IMR-90 (cell line): Measurements from ENCODE around the gene SLC12A6. TPM values are rescaled to one million over a fixed set of nuclear protein-coding genes. Genes with fewer than 3 reads are reported as not detected.

Experiments
- ATAC-seq: fragments of 200-7000 bp; cut with Tn5 transposase; 2 replicates; pipeline ENCODE4 v1.9.1; 2020; ENCODE audit warnings: low read depth, mild to moderate bottlenecking, moderate library complexity
- BruUV-seq: library from RNA; stranded (reverse); fragments of 400-500 nt; replicated peaks from 2 replicates; lab custom pipeline; 2021; lab: Mats Ljungman, UMichigan
- CTCF ChIA-PET: fragments of 300-600 bp; formaldehyde crosslinking; extraction: SDS; loops from one replicate; lab custom pipeline; 2021; ENCODE audit warnings: antibody characterized with exemption; lab: Yijun Ruan, JAX
- POLR2A ChIA-PET: fragments of 300-600 bp; sonication (Branson Sonifier 250); formaldehyde crosslinking; loops from one replicate; lab custom pipeline; 2022; ENCODE audit warnings: antibody characterized with exemption; ENCODE audit not compliant: unreplicated experiment; lab: Charles Lee
- DNase-seq: peaks from one replicate; pipeline ENCODE4 v3.0.0; 2013
- H2AFZ ChIP-seq: replicated peaks from 2 replicates; pipeline ENCODE3; 2013; ENCODE audit warnings: low read length, mild to moderate bottlenecking; ENCODE audit not compliant: poor library complexity
- H2AK5ac ChIP-seq: 2 replicates; pipeline ENCODE4 v1.6.1; 2013; ENCODE audit warnings: low read depth, low read length, inconsistent platforms
- H2AK9ac ChIP-seq: replicated peaks from 2 replicates; pipeline ENCODE3; 2013; ENCODE audit warnings: mild to moderate bottlenecking, low read depth, low read length, moderate library complexity; ENCODE audit not compliant: poor library complexity
- H2BK120ac ChIP-seq: 2 replicates; pipeline ENCODE4 v1.6.1; 2013; ENCODE audit warnings: low read depth, low read length, inconsistent platforms
- H2BK15ac ChIP-seq: 3 replicates; pipeline ENCODE4 v1.6.1; 2013; ENCODE audit warnings: low read depth, low read length, inconsistent platforms
- H2BK20ac ChIP-seq: 2 replicates; pipeline ENCODE4 v1.6.1; 2013; ENCODE audit warnings: low read depth, mild to moderate bottlenecking, inconsistent platforms, low read length, moderate library complexity
- H2BK5ac ChIP-seq: 2 replicates; pipeline ENCODE4 v1.6.1; 2013; ENCODE audit warnings: mild to moderate bottlenecking, low read depth, low read length, inconsistent platforms; ENCODE audit not compliant: poor library complexity, severe bottlenecking
- H3K14ac ChIP-seq: replicated peaks from 2 replicates; pipeline ENCODE4 v1.6.1; 2013; ENCODE audit warnings: low read depth, low read length, inconsistent platforms
- H3K18ac ChIP-seq: 2 replicates; pipeline ENCODE4 v1.6.1; 2013; ENCODE audit warnings: low read depth, low read length, control low read depth
- H3K23ac ChIP-seq: 2 replicates; pipeline ENCODE4 v1.6.1; 2013; ENCODE audit warnings: low read depth, low read length, inconsistent platforms
- H3K27ac ChIP-seq: 2 replicates; pipeline ENCODE4 v1.5.1; 2013; ENCODE audit warnings: mild to moderate bottlenecking, control low read depth, low read length; ENCODE audit not compliant: insufficient read depth
- H3K27me3 ChIP-seq: 2 replicates; pipeline ENCODE4 v1.6.1; 2013; ENCODE audit warnings: low read length; ENCODE audit not compliant: control insufficient read depth, insufficient read depth
- H3K36me3 ChIP-seq: 2 replicates; pipeline ENCODE4 v1.6.1; 2013; ENCODE audit warnings: low read length, mixed read lengths; ENCODE audit not compliant: control insufficient read depth, insufficient read depth
- H3K4ac ChIP-seq: 2 replicates; pipeline ENCODE4 v1.6.1; 2013; ENCODE audit warnings: low read depth, low read length, inconsistent platforms
- H3K4me1 ChIP-seq: 2 replicates; pipeline ENCODE4 v1.6.1; 2013; ENCODE audit warnings: low read length, mixed read lengths; ENCODE audit not compliant: control insufficient read depth, insufficient read depth
- H3K4me2 ChIP-seq: 2 replicates; pipeline ENCODE4 v1.6.1; 2013; ENCODE audit warnings: low read depth, mild to moderate bottlenecking, control low read depth, low read length, moderate library complexity
- H3K4me3 ChIP-seq: 2 replicates; pipeline ENCODE4 v1.5.1; 2013; ENCODE audit warnings: low read depth, mild to moderate bottlenecking, control low read depth, low read length, moderate library complexity; ENCODE audit not compliant: insufficient read depth
- H3K56ac ChIP-seq: 2 replicates; pipeline ENCODE4 v1.6.1; 2013; ENCODE audit warnings: low read length, inconsistent platforms; ENCODE audit not compliant: insufficient read depth; ENCODE audit errors: extremely low read depth
- H3K79me1 ChIP-seq, 2 experiments: 2 replicates each; pipeline ENCODE4 v1.6.1; 2013; ENCODE audit warnings: low read length in 2 of 2, inconsistent platforms in 1 of 2, low read depth in 1 of 2
- H3K9ac ChIP-seq: 2 replicates; pipeline ENCODE4 v1.6.1; 2013; ENCODE audit warnings: low read depth, low read length, control low read depth
- H3K9me1 ChIP-seq: 2 replicates; pipeline ENCODE4 v1.6.1; 2013; ENCODE audit warnings: low read length, inconsistent platforms; ENCODE audit not compliant: insufficient read depth
- H3K9me3 ChIP-seq: 2 replicates; pipeline ENCODE4 v1.6.1; 2013; ENCODE audit warnings: low read length; ENCODE audit not compliant: control insufficient read depth, insufficient read depth
- H4K20me1 ChIP-seq: 2 replicates; pipeline ENCODE4 v1.6.1; 2013; ENCODE audit warnings: low read length, inconsistent platforms; ENCODE audit not compliant: insufficient read depth
- H4K5ac ChIP-seq: 2 replicates; pipeline ENCODE4 v1.6.1; 2013; ENCODE audit warnings: mild to moderate bottlenecking, low read depth, low read length, control low read depth
- H4K8ac ChIP-seq, 2 experiments: 2 replicates each; pipeline ENCODE4 v1.6.1; 2013; ENCODE audit warnings: low read depth in 2 of 2, low read length in 2 of 2, control low read depth in 1 of 2, inconsistent platforms in 1 of 2
- H4K91ac ChIP-seq: 2 replicates; pipeline ENCODE4 v1.6.1; 2013; ENCODE audit warnings: low read depth, low read length, inconsistent platforms; ENCODE audit not compliant: insufficient read depth
- BHLHE40 ChIP-seq: fragments of 150-350 bp; IDR thresholded peaks from 2 replicates; pipeline ENCODE4 v1.6.1; 2016; ENCODE audit warnings: mild to moderate bottlenecking, low read depth, low read length
- CEBPB ChIP-seq: IDR thresholded peaks from 2 replicates; pipeline ENCODE4 v1.6.1; 2012; ENCODE audit warnings: low read depth, low read length, improper control_type of control experiment
- CHD1 ChIP-seq: IDR thresholded peaks from 2 replicates; pipeline ENCODE4 v1.6.1; 2012; ENCODE audit warnings: low read depth, low read length, improper control_type of control experiment
- ELK1 ChIP-seq: fragments of 150-350 bp; IDR thresholded peaks from 2 replicates; pipeline ENCODE4 v1.6.1; 2016; ENCODE audit warnings: low read depth, mild to moderate bottlenecking, low read length, moderate library complexity, borderline replicate concordance
- FOS ChIP-seq: fragments of 150-350 bp; IDR thresholded peaks from 2 replicates; pipeline ENCODE4 v1.6.1; 2016; ENCODE audit warnings: low read depth, low read length
- MAFK ChIP-seq: IDR thresholded peaks from 2 replicates; pipeline ENCODE4 v1.6.1; 2012; ENCODE audit warnings: low read depth, low read length, improper control_type of control experiment
- MAZ ChIP-seq: IDR thresholded peaks from 2 replicates; pipeline ENCODE4 v1.6.1; 2012; ENCODE audit warnings: low read depth, mild to moderate bottlenecking, low read length, improper control_type of control experiment, moderate library complexity, borderline replicate concordance
- MXI1 ChIP-seq: IDR thresholded peaks from 2 replicates; pipeline ENCODE4 v1.6.1; 2012; ENCODE audit warnings: low read depth, mild to moderate bottlenecking, low read length, moderate library complexity, borderline replicate concordance
- NFE2L2 ChIP-seq: fragments of 150-350 bp; IDR thresholded peaks from 2 replicates; pipeline ENCODE4 v1.6.1; 2016; ENCODE audit warnings: low read depth, mild to moderate bottlenecking, low read length
- POLR2A ChIP-seq: IDR thresholded peaks from 2 replicates; pipeline ENCODE4 v1.6.1; 2012; ENCODE audit warnings: mild to moderate bottlenecking, low read depth, low read length
- RAD21 ChIP-seq: IDR thresholded peaks from 2 replicates; pipeline ENCODE4 v1.6.1; 2012; ENCODE audit warnings: low read length, improper control_type of control experiment
- RCOR1 ChIP-seq: IDR thresholded peaks from 2 replicates; pipeline ENCODE4 v1.6.1; 2012; ENCODE audit warnings: mild to moderate bottlenecking, low read length, improper control_type of control experiment; ENCODE audit not compliant: insufficient replicate concordance
- RFX5 ChIP-seq: IDR thresholded peaks from 2 replicates; pipeline ENCODE4 v1.8.0; 2012; ENCODE audit warnings: low read depth, mild to moderate bottlenecking, low read length, moderate library complexity
- SMC3 ChIP-seq: fragments of 150-350 bp; IDR thresholded peaks from 2 replicates; pipeline ENCODE4 v1.6.1; 2016; ENCODE audit warnings: low read depth, mild to moderate bottlenecking, antibody characterized with exemption, low read length, moderate library complexity
- WGBS, 2 experiments: methylation state at CpG; one replicate each; pipeline versions ENCODE4 v1.1.5 to v1.1.7; 2013; ENCODE audit warnings: missing lambda C conversion rate in 2 of 2; ENCODE audit not compliant: insufficient read length in 1 of 2; ENCODE audit errors: extremely low coverage in 2 of 2; 5-methylcytosine and 5-hydroxymethylcytosine counted together
- dilution Hi-C: fragments of 300-500 bp; cut with HindIII; formaldehyde crosslinking; loops from one replicate; pipeline ENCODE4 v1.14.3; 2018; ENCODE audit warnings: low sequenced_read_pairs; ENCODE audit not compliant: unreplicated experiment
- in situ Hi-C: fragments of 300-500 bp; cut with MboI; formaldehyde crosslinking; loops from 3 replicates; pipeline ENCODE4 v1.14.3; 2019; ENCODE audit warnings: low sequenced_read_pairs, inconsistent platforms, mixed read lengths
- intact Hi-C: fragments of 100-400 bp; cut with micrococcal nuclease; formaldehyde crosslinking; loops from 2 replicates; pipeline ENCODE4 v1.10.0; 2022
- polyA plus RNA-seq, 3 experiments: library from polyadenylated mRNA; depleted of rRNA; stranded (reverse); fragments of >200 nt; gene quantifications; 2 replicates each; pipeline ENCODE4 v1.2.3, GENCODE V29; 2012; ENCODE audit warnings: low replicate concordance in 1 of 3
- total RNA-seq: library from RNA; depleted of rRNA; stranded (reverse); fragments of >200 nt; gene quantifications from 2 replicates; pipeline ENCODE4 v1.2.3, GENCODE V29; 2012
- TF ChIP-seq, protein P1 (sequence below): fragments of 150-350 bp; IDR thresholded peaks from 2 replicates; pipeline ENCODE4 v1.6.1; 2017; ENCODE audit warnings: mild to moderate bottlenecking, antibody characterized with exemption, low read length, low read depth
- TF ChIP-seq, protein P2 (sequence below): conservative IDR thresholded peaks from 2 replicates; pipeline ENCODE4 v1.5.1; 2012; ENCODE audit warnings: mild to moderate bottlenecking, low read depth, low read length, improper control_type of control experiment

The SLC12A6 gene
- total and polyA plus RNA-seq, 2 of the 4 experiments (the other 2 are of a cell fraction): 7.7 to 10.2 TPM

GRCh38 chr15:34324933-34325332 is 12.6 kb downstream of the SLC12A6 start:
- Histone ChIP-seq H3K4me2 (no peak overlapping the region), H3K9ac (no peak overlapping the region), H2AK9ac (no peak overlapping the region), H3K23ac (no peak overlapping the region), H2BK15ac (no peak overlapping the region), H4K8ac (no peak overlapping the region), H3K4me1 (no peaks in the 10 kb centered on the region), H3K4ac (no peak overlapping the region), H4K20me1 (no peaks in the 10 kb centered on the region), H3K4me3 (no peak overlapping the region), H4K5ac (no peak overlapping the region), H2BK5ac (no peak overlapping the region), H3K27ac (no peak overlapping the region), H3K79me1 (0 out of 4 replicates have a peak, but pooled peaks cover 0 to 6% of the 10 kb centered on the region in 2 experiments), H3K14ac (no peak overlapping the region), H3K18ac (no peak overlapping the region), H2AFZ (no peak overlapping the region), H3K9me3 (no peaks in the 10 kb centered on the region), H4K91ac (no peak overlapping the region), H2BK120ac (no peak overlapping the region), H3K56ac (no peak overlapping the region), H3K27me3 (no peaks in the 10 kb centered on the region), H3K36me3 (no peaks in the 10 kb centered on the region), H3K9me1 (no peaks in the 10 kb centered on the region), H2BK20ac (no peak overlapping the region), H2AK5ac (no peak overlapping the region)
- in situ Hi-C loops (no loop called here), dilution Hi-C loops (no loop called here), intact Hi-C loops (no loop called here)
- WGBS, 2 experiments: no CpG with 5 or more reads among the region's 1 CpG
- POLR2A ChIA-PET: interaction anchor here (0.7 kb wide), 1 partner anchor 8 kb away, joined by 4 read pairs; no protein-coding TSS in a partner anchor
- TF ChIP-seq FOS (no peak), RCOR1 (no peak), SMC3 (no peak), MAZ (no peak), CHD1 (no peak), MXI1 (no peak), BHLHE40 (no peak), ELK1 (no peak), POLR2A (no peak), RAD21 (no peak), NFE2L2 (no peak), MAFK (no peak), RFX5 (no peak), CEBPB (no peak)
- TF ChIP-seq, protein P1, sequence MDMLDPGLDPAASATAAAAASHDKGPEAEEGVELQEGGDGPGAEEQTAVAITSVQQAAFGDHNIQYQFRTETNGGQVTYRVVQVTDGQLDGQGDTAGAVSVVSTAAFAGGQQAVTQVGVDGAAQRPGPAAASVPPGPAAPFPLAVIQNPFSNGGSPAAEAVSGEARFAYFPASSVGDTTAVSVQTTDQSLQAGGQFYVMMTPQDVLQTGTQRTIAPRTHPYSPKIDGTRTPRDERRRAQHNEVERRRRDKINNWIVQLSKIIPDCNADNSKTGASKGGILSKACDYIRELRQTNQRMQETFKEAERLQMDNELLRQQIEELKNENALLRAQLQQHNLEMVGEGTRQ: no peak
- TF ChIP-seq, protein P2, sequence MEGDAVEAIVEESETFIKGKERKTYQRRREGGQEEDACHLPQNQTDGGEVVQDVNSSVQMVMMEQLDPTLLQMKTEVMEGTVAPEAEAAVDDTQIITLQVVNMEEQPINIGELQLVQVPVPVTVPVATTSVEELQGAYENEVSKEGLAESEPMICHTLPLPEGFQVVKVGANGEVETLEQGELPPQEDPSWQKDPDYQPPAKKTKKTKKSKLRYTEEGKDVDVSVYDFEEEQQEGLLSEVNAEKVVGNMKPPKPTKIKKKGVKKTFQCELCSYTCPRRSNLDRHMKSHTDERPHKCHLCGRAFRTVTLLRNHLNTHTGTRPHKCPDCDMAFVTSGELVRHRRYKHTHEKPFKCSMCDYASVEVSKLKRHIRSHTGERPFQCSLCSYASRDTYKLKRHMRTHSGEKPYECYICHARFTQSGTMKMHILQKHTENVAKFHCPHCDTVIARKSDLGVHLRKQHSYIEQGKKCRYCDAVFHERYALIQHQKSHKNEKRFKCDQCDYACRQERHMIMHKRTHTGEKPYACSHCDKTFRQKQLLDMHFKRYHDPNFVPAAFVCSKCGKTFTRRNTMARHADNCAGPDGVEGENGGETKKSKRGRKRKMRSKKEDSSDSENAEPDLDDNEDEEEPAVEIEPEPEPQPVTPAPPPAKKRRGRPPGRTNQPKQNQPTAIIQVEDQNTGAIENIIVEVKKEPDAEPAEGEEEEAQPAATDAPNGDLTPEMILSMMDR: no peak
- no TSS peak for BruUV-seq
- no peak for DNase-seq
- no peak for ATAC-seq
- CTCF ChIA-PET: no interaction called here
